ENCODE measurements around the gene PABPN1.
"Not testable (repeated sequence)": the region's sequence is repeated elsewhere in the genome, so short reads cannot be mapped to it uniquely, and the experiment has no call there.

Gene PABPN1, protein sequence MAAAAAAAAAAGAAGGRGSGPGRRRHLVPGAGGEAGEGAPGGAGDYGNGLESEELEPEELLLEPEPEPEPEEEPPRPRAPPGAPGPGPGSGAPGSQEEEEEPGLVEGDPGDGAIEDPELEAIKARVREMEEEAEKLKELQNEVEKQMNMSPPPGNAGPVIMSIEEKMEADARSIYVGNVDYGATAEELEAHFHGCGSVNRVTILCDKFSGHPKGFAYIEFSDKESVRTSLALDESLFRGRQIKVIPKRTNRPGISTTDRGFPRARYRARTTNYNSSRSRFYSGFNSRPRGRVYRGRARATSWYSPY

GRCh38 chr14:23320584-23321571, at the start of gene PABPN1:
Gene PABPN1, plus strand, starts transcription at chr14:23321457. Its CDS starts 13 bp downstream, at chr14:23321470.
- peak; percentile 95 for DNase-seq (ENCODE audit: low read depth, low spot score)

DNA sequence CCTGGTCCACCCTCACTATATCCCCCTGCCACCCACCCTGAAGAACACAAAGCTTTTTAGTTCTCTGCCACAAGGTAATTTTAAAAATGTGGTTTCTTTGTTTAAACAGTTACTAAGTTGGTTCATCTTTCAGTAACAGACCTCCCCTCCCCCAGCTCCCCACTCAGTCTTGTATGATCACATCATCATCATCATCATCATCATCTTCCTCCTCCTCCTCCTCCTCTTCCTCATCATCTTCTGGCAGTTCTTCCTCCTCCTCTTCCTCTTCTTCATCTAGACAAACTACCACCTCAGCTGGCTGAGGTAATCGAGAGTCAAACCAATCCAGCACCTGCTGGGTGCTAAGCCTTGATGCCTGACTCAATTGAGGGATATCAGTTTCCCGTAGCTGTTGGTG, 45.8 kb upstream of the PABPN1 start:
- DNase-seq (ENCODE audit: low read depth, low spot score): no peak

- no peak for DNase-seq (ENCODE audit: low read depth, low spot score)
Measured at GRCh38 chr14:23277189-23277588, 44.1 kb upstream of the PABPN1 start.

DNA sequence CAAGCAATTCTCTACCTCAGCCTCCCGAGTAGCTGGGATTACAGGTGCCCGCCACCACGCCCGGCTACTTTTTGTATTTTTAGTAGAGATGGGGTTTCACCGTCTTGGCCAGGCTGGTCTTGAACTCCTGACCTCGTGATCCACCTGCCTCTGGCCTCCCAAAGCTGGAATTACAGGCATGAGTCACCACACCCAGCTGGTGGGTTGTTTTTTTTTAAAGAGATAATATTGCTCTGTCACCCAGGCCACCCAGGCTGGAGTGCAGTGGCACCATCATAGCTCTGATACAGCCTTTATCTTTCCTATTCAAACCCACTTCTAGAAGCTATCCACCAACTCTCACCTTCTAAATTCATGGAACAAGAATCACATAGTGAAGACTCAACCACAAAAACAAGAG, 43.3 kb upstream of the PABPN1 start:
- not testable (repeated sequence) for DNase-seq (ENCODE audit: low read depth, low spot score)

DNA sequence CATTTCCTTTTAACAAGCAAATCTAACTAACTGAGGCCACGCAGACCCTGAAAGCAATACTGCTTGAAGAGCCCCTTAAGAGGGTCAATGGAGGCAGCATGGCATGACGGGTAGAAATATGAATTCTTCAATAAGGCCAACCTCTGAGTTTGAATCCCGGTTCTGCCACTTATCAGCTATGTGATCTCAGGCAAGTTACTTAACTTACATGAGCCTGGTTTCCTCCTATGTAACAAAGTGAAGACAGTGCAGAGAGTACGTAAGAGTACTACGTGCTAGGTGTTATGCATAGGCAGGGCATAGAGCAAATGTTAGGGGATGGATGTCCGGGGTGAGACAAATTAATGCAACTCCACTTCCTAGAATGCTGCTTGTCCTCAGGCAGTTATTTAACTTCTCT, 40.0 kb upstream of the PABPN1 start:
- no peak for DNase-seq (ENCODE audit: low read depth, low spot score)

DNA sequence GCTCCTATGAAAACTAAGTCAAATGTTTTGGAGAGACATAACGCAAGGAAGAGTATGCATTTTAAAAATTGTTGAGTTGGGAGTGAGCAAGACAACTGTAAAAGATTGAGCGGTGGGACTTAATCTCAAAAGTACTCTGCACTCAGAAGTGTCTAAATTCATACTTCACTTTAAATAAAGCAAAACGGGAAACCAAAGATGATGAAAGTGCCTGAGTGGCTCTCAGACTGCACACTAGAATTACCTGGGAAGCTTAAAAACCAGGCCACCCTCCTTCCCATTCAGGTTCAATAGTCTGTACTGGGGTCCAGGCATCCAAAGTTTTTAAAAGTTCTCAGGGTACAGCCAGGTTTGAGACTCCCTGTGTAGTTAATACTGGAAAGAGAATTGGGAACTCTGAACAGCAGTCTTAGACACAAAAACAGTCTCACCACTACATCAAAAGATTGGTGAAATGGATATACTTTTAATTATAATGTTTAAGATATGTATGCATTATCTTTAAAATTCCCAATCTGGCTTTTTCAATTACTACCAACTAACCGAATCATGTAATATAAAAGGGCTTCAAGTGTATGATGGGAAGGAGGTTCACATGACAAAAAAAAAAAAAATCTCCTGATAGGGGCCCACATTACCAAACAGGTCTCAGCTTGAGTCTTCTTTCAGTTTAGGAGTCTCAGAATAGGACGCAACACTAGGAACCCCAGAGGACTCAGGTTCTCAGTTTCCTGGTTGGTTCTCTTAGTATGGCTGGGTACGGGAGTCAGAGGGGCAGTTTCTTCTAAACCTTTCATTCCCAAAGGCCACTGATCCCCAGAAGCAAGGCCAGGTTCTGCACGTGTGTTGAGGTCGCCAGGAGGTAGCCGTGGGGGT, 36.4 kb upstream of the PABPN1 start:
- DNase-seq (ENCODE audit: low read depth, low spot score): no peak

- DNase-seq (ENCODE audit: low read depth, low spot score): no peak
Measured at GRCh38 chr14:23285530-23286019, 35.7 kb upstream of the PABPN1 start.

GRCh38 chr14:23286020-23286901, 35.0 kb upstream of the PABPN1 start, which contains the start of gene HOMEZ:
Gene HOMEZ, minus strand, starts transcription at chr14:23286132. Its CDS starts 180 bp downstream, at chr14:23285952.
- DNase-seq (ENCODE audit: low read depth, low spot score): peak; percentile 99

GRCh38 chr14:23286902-23287479, 34.3 kb upstream of the PABPN1 start:
- no peak for DNase-seq (ENCODE audit: low read depth, low spot score)

- peak; percentile 16 for DNase-seq (ENCODE audit: low read depth, low spot score)
Measured at GRCh38 chr14:23294734-23295561, 26.3 kb upstream of the PABPN1 start.

GRCh38 chr14:23296012-23296777, 25.1 kb upstream of the PABPN1 start:
- no peak for DNase-seq (ENCODE audit: low read depth, low spot score)

- DNase-seq (ENCODE audit: low read depth, low spot score): no peak
Measured at GRCh38 chr14:23297096-23297495, 24.2 kb upstream of the PABPN1 start.

GRCh38 chr14:23297611-23298277, 23.5 kb upstream of the PABPN1 start:
- DNase-seq (ENCODE audit: low read depth, low spot score): no peak

- no peak for DNase-seq (ENCODE audit: low read depth, low spot score)
Measured at GRCh38 chr14:23299211-23299957, 21.9 kb upstream of the PABPN1 start.

DNA sequence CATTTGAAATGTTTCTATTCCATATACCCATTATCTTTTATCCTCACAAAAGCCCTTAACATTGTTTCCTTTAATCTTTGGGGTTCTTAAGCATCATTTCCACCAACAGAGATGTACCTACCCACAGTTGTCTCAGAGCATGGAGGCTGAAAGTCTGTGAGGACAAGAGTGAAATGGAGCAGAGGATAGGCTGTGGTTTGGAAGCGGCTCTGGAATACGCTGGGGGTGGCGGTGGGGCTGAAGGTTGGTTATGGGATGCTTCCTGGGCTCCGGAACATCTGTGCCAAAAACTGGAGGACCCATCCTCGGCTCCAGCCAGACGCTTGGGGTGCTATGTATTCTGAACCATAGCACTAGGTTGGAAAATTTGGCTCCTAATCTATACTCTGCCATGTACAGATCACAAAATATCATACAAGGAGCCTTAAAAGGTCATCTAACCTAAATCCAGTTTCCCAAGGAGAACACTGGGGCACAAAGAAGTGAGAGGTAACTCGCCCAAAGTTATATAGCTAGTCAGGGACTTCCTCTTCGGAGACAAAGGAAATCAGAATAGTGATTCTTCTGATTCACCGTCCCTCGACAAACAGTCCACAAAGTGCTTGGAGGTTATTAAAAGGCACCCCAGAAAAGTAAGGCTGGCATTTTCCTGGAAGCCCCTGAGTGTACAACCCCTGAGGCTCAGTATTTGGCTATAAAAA, 21.1 kb upstream of the PABPN1 start:
- no peak for DNase-seq (ENCODE audit: low read depth, low spot score)

DNA sequence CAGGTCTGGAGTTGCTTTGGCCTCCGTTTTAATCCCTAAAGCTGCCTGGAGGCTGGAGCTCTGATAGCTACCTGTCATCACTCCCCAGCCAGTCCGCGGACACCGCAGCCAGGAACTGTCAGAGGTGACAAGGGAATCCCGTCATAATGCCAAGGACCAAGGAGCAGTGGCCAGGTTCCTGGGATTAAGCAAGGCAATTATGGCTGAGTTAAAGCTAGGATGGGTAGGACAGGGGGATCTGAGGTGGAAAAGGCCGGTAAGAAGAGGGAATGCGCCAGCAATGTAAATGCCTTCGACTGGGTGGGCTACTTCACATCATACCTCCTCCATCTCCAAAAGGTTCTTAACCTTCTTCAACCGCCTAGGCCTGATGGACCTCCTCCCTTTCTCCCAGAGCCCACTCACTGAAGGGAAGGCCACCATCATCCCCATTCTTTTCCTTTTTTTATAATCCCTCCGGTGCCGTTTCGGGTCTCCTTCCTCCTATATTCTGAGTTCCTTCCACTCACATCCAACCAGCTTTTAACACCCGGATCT, 20.5 kb upstream of the PABPN1 start:
- DNase-seq (ENCODE audit: low read depth, low spot score): no peak

Measured in activated naive CD8-positive, alpha-beta T cell treated with anti-CD3 and anti-CD28 coated beads, Interleukin-2, amount 50 U/mL, for 16 hours (primary cell).